Activated naive CD4-positive, alpha-beta T cell treated with anti-CD3 and anti-CD28 coated beads, Interleukin-2, amount 10 ng/mL, durations not matched to agents 7 days and 5 days (primary cell): ENCODE measurements around the gene DGKB.

Source experiments
- CTCF ChIA-PET: fragments of 350-600 bp; sonication (Branson Sonifier 250); formaldehyde crosslinking; loops from one replicate; lab custom pipeline; 2021; ENCODE audit warnings: antibody characterized with exemption; lab: Charles Lee
- DNase-seq: peaks from one replicate; pipeline ENCODE4 v3.0.0-alpha.2; 2020
- H3K27ac Mint-ChIP-seq: one replicate; pipeline ENCODE4 v1.8.0; 2021; ENCODE audit warnings: mild to moderate bottlenecking, moderate library complexity, mixed read lengths
- H3K27me3 Mint-ChIP-seq: one replicate; pipeline ENCODE4 v1.8.0; 2021; ENCODE audit warnings: mild to moderate bottlenecking, mixed read lengths
- H3K36me3 Mint-ChIP-seq: one replicate; pipeline ENCODE4 v1.8.0; 2021; ENCODE audit warnings: mixed read lengths
- H3K4me1 Mint-ChIP-seq: one replicate; pipeline ENCODE4 v1.8.0; 2021; ENCODE audit warnings: mixed read lengths
- H3K4me3 Mint-ChIP-seq: one replicate; pipeline ENCODE4 v1.8.0; 2021; ENCODE audit warnings: mild to moderate bottlenecking, moderate library complexity, mixed read lengths
- H3K9me3 Mint-ChIP-seq: one replicate; pipeline ENCODE4 v1.8.0; 2021; ENCODE audit warnings: mixed read lengths

Gene DGKB

GRCh38 chr7:14570750-14571607 is 331.6 kb downstream of the DGKB start:
- H3K27me3 Mint-ChIP-seq, result no peaks in the 10 kb centered on the region
- no peak for DNase-seq
- H3K4me1 Mint-ChIP-seq, result no peaks in the 10 kb centered on the region
- no peak overlapping the region for H3K4me3 Mint-ChIP-seq
- H3K36me3 Mint-ChIP-seq, result no peaks in the 10 kb centered on the region
- peaks cover 1% of the 10 kb centered on the region for H3K9me3 Mint-ChIP-seq
- CTCF ChIA-PET, result no interaction called here
- no peak overlapping the region for H3K27ac Mint-ChIP-seq

- Mint-ChIP-seq H3K27me3 (no peaks in the 10 kb centered on the region), H3K9me3 (peaks cover 1% of the 10 kb centered on the region), H3K4me1 (no peaks in the 10 kb centered on the region), H3K27ac (no peak overlapping the region), H3K4me3 (no peak overlapping the region), H3K36me3 (no peaks in the 10 kb centered on the region)
- CTCF ChIA-PET, result no interaction called here
- DNase-seq, result no peak
Measured at GRCh38 chr7:14552060-14552459, 350.5 kb downstream of the DGKB start.

DNA sequence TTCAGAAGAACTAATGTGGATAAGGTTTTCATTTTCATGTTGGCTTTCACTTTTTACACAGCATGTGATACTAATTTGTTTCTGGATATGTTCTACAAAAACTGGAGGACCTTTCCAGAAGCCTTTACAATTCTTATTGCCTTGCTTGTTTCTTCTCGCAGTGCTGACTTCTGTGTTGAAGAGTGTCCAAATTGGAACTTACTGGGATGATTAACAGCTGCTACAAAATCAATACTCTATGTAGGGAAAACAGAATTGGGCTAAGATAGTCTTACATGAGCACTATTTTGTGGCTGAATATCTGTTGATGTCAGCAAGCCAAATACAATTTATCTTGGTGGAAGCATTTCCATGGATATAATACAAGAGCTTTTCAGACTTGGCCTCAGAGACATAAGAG is 351.2 kb downstream of the DGKB start:
- H3K4me3 Mint-ChIP-seq, result no peak overlapping the region
- no peaks in the 10 kb centered on the region for H3K36me3 Mint-ChIP-seq
- peaks cover 1% of the 10 kb centered on the region for H3K9me3 Mint-ChIP-seq
- H3K27me3 Mint-ChIP-seq, result no peaks in the 10 kb centered on the region
- no peaks in the 10 kb centered on the region for H3K4me1 Mint-ChIP-seq
- DNase-seq, result no peak
- H3K27ac Mint-ChIP-seq, result no peak overlapping the region
- CTCF ChIA-PET, result no interaction called here

- Mint-ChIP-seq H3K4me3 (no peak overlapping the region), H3K27ac (no peak overlapping the region)
- no peak for DNase-seq
Measured at GRCh38 chr7:14542624-14543023, 359.9 kb downstream of the DGKB start.

DNA sequence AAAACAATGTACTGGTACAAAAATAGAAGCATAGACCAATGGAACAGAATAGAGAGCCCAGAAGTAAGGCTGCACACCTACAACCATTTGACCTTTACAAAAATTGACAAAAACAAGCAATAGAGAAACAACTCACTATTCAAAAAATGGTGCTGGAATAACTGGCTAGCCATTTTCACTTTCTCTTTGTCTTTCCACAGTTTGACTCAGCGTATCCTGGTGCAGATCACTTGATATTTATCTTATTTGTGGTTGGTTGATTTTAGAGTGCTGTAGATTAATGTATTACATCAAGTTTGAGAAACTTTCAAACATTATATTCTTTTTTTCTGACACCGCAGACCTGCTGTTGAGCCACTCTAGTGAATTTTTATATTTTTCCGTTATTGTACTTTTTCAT is 381.4 kb downstream of the DGKB start:
- Mint-ChIP-seq H3K27ac (no peak overlapping the region), H3K4me3 (no peak overlapping the region), H3K9me3 (peaks cover 9% of the 10 kb centered on the region), H3K4me1 (no peaks in the 10 kb centered on the region), H3K36me3 (no peaks in the 10 kb centered on the region), H3K27me3 (no peaks in the 10 kb centered on the region)
- CTCF ChIA-PET, result no interaction called here
- no peak for DNase-seq

More at GRCh38 chr7:14542624-14543023, 359.9 kb downstream of the DGKB start:
- Mint-ChIP-seq H3K9me3 (no peaks in the 10 kb centered on the region), H3K4me1 (no peaks in the 10 kb centered on the region), H3K27me3 (no peaks in the 10 kb centered on the region), H3K36me3 (no peaks in the 10 kb centered on the region)
- CTCF ChIA-PET, result no interaction called here

DNA sequence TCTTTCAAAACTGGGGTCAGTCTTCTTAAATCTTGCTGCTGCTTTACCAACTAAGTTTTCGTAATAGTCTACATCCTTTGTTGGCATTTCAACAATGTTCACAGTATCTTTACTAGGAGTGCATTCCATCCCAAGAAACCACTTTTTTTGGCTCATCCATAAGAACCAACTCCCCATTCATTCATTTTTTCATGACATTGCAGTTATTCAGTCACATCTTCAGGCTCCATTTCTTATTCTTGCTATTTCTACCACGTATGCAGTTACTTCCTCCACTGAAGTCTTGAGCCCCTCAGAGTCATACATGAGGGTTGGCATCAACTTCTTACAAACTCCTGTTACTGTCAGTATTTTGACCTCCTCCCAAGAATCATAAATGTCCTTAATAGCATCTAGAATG is 392.3 kb downstream of the DGKB start:
- CTCF ChIA-PET, result no interaction called here
- DNase-seq, result no peak
- H3K36me3 Mint-ChIP-seq, result no peaks in the 10 kb centered on the region

DNA sequence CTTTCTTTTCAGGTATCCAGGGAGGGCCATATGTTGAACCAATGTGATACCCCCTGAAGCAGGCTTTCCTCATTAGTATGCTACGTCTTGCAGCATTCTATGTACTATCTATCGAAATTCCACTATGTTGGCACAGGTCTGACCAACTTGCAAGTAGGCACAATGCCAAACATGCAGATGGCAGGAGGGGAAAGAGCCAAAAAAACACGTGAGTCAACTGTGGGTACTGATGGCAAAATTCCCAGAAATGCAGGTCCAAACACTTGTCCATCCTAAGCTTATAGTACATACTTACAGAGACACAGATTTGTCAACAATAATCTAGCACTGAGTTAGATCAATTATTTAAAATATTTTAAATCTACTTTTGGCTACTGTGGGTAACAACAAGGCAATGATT is 394.9 kb downstream of the DGKB start:
- H3K27ac Mint-ChIP-seq, result no peak overlapping the region
- H3K9me3 Mint-ChIP-seq, result peaks cover 3% of the 10 kb centered on the region
- no peak for DNase-seq
- CTCF ChIA-PET, result no interaction called here
- H3K36me3 Mint-ChIP-seq, result no peaks in the 10 kb centered on the region
- no peaks in the 10 kb centered on the region for H3K27me3 Mint-ChIP-seq
- H3K4me1 Mint-ChIP-seq, result no peaks in the 10 kb centered on the region
- no peak overlapping the region for H3K4me3 Mint-ChIP-seq

More for the DNA sequence above, 392.3 kb downstream of the DGKB start:
- no peaks in the 10 kb centered on the region for H3K4me1 Mint-ChIP-seq
- no peaks in the 10 kb centered on the region for H3K27me3 Mint-ChIP-seq
- no peak overlapping the region for H3K4me3 Mint-ChIP-seq
- no peaks in the 10 kb centered on the region for H3K9me3 Mint-ChIP-seq
- H3K27ac Mint-ChIP-seq, result no peak overlapping the region

DNA sequence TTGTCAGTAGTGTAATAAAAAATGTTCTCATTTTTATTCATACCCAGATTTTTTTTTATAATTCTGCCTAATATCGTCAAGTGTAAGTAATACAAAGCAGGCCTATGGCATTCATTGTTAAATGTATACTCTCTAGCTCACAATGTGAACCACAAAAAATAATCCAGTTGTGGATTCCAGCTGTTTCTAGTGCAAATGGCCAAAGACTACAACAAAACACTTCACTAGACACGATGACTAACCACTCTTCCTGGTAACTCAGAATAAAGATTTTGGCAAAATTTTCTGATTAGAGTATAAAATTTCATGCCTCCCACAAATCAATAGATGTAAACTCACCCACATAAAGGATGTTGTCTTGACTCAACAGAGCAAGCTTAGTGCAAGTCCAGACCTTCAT is 396.6 kb downstream of the DGKB start:
- Mint-ChIP-seq H3K4me3 (no peak overlapping the region), H3K27ac (no peak overlapping the region), H3K9me3 (peaks cover 7% of the 10 kb centered on the region), H3K4me1 (no peaks in the 10 kb centered on the region), H3K27me3 (no peaks in the 10 kb centered on the region), H3K36me3 (no peaks in the 10 kb centered on the region)
- no peak for DNase-seq
- CTCF ChIA-PET, result no interaction called here

DNA sequence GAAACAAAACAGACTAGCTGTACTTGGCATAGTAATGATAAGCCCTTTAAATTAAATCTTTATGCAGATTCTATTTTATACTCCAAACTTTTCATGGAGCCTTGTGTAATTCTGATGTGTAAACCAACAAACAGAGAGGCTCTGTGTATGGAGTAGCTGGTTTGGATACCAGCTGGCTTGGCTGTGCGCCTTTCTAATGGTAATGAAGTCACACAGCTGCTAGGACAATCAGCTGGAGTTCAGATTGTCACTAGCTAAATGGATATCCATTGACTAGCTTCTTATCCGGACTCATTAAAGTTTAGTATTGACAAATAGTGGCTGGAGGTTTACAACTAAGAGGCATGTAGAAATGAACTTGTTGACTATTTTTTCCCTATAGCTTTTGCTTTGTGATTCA is 398.4 kb downstream of the DGKB start:
- Mint-ChIP-seq H3K4me1 (no peaks in the 10 kb centered on the region), H3K4me3 (no peak overlapping the region), H3K36me3 (no peaks in the 10 kb centered on the region), H3K27ac (no peak overlapping the region), H3K27me3 (no peaks in the 10 kb centered on the region), H3K9me3 (peaks cover 7% of the 10 kb centered on the region)
- CTCF ChIA-PET, result no interaction called here
- DNase-seq, result no peak

DNA sequence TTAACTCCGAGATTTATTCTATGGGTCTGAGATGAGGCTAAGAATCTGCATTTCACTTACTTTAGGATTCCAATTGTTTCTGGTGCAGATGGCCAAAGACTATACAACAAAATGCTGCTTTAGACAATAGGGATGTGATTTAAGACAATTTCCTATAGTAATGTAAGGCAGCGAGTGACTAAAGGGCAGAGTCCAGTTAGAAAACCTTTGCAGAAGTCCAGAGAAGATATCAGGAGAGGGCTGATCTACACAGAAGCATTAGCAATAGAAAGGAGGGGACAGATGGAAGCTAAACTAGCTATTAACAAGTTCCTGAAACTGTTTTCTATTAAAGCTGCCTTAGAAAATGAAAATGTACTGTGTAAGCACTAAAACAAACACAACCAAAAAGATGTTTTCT is 398.9 kb downstream of the DGKB start:
- H3K27ac Mint-ChIP-seq, result no peak overlapping the region
- H3K27me3 Mint-ChIP-seq, result no peaks in the 10 kb centered on the region
- CTCF ChIA-PET, result no interaction called here
- DNase-seq, result no peak
- peaks cover 7% of the 10 kb centered on the region for H3K9me3 Mint-ChIP-seq
- H3K4me1 Mint-ChIP-seq, result no peaks in the 10 kb centered on the region
- no peak overlapping the region for H3K4me3 Mint-ChIP-seq
- no peaks in the 10 kb centered on the region for H3K36me3 Mint-ChIP-seq

DNA sequence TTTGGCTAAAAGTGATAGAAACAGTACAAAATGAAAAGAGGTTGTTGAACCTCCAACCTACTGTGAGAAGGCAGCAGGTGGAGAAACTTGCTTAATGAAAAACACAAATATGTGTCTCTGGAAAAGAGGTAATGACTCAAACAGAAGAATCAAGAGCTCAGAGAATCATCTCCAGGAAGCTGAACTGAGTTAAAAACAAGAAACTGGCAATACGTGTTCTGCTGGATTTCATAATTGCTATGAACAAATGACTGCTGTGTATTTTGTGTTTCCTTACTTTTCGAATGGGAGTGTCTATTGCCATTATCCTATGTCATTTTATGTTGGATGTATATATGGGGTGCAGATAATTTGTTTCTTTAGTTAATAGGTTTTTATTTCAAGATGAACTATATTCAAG is 401.1 kb downstream of the DGKB start:
- no peak overlapping the region for H3K27ac Mint-ChIP-seq
- H3K9me3 Mint-ChIP-seq, result peaks cover 7% of the 10 kb centered on the region
- no peaks in the 10 kb centered on the region for H3K36me3 Mint-ChIP-seq
- no peak overlapping the region for H3K4me3 Mint-ChIP-seq
- CTCF ChIA-PET, result no interaction called here
- H3K4me1 Mint-ChIP-seq, result no peaks in the 10 kb centered on the region
- H3K27me3 Mint-ChIP-seq, result no peaks in the 10 kb centered on the region
- no peak for DNase-seq

DNA sequence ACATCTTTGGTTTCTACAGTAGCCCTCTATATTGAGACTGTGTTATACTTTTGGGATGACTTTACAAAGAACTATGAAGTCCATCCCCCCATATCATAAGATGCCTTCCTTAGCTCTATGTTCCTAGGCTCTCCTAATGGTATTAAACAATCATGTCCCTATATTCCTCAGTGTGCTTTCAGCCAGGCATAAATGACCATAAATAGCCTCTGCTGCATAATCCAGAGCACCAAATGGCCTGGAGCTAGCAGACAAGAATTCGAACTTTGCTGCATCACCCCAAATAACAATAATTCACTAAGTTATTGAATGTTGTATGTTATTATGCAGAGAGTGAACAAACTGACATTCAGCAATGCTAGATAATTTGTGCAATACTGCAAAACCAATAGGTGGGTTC is 405.2 kb downstream of the DGKB start:
- Mint-ChIP-seq H3K27me3 (no peaks in the 10 kb centered on the region), H3K4me1 (no peaks in the 10 kb centered on the region), H3K36me3 (no peaks in the 10 kb centered on the region), H3K27ac (no peak overlapping the region), H3K4me3 (no peak overlapping the region), H3K9me3 (peaks cover 4% of the 10 kb centered on the region)
- DNase-seq, result no peak
- CTCF ChIA-PET, result no interaction called here

- H3K4me3 Mint-ChIP-seq, result no peak overlapping the region
- H3K4me1 Mint-ChIP-seq, result no peaks in the 10 kb centered on the region
- no peaks in the 10 kb centered on the region for H3K9me3 Mint-ChIP-seq
- H3K36me3 Mint-ChIP-seq, result no peaks in the 10 kb centered on the region
- no peak overlapping the region for H3K27ac Mint-ChIP-seq
- DNase-seq, result no peak
- CTCF ChIA-PET, result no interaction called here
- no peaks in the 10 kb centered on the region for H3K27me3 Mint-ChIP-seq
Measured at GRCh38 chr7:14495633-14496032, 406.9 kb downstream of the DGKB start.

GRCh38 chr7:14487701-14488395 is 414.7 kb downstream of the DGKB start:
- DNase-seq, result no peak
- Mint-ChIP-seq H3K27ac (no peak overlapping the region), H3K36me3 (no peaks in the 10 kb centered on the region), H3K9me3 (no peaks in the 10 kb centered on the region), H3K27me3 (no peaks in the 10 kb centered on the region), H3K4me1 (no peaks in the 10 kb centered on the region), H3K4me3 (no peak overlapping the region)
- CTCF ChIA-PET, result interaction anchor here (0.6 kb wide), 1 partner anchor 1835 kb away, joined by 3 read pairs; no protein-coding TSS in a partner anchor

- Mint-ChIP-seq H3K27me3 (no peaks in the 10 kb centered on the region), H3K4me1 (no peaks in the 10 kb centered on the region), H3K27ac (no peak overlapping the region), H3K36me3 (no peaks in the 10 kb centered on the region), H3K9me3 (no peaks in the 10 kb centered on the region), H3K4me3 (no peak overlapping the region)
- CTCF ChIA-PET, result no interaction called here
- DNase-seq, result no peak
Measured at GRCh38 chr7:14483663-14484062, 418.9 kb downstream of the DGKB start.
